OCI-LY7 (cell line): ENCODE data around the gene DCC.

Experiments
- EZH2phosphoT487 ChIP-seq: fragments of 200-600 bp; sonication (generic); IDR thresholded peaks from 2 replicates; pipeline ENCODE4 v1.6.1; 2018; ENCODE audit warnings: low read depth, borderline replicate concordance, mild to moderate bottlenecking, mixed run types, antibody characterized with exemption, low read length, moderate library complexity, mixed read lengths
- TF ChIP-seq, protein P1 (sequence below): fragments of 200-600 bp; sonication (generic); conservative IDR thresholded peaks from 2 replicates; pipeline ENCODE4 v1.5.1; 2014; ENCODE audit warnings: mild to moderate bottlenecking, antibody characterized with exemption, low read length, moderate library complexity, mixed read lengths

DNA sequence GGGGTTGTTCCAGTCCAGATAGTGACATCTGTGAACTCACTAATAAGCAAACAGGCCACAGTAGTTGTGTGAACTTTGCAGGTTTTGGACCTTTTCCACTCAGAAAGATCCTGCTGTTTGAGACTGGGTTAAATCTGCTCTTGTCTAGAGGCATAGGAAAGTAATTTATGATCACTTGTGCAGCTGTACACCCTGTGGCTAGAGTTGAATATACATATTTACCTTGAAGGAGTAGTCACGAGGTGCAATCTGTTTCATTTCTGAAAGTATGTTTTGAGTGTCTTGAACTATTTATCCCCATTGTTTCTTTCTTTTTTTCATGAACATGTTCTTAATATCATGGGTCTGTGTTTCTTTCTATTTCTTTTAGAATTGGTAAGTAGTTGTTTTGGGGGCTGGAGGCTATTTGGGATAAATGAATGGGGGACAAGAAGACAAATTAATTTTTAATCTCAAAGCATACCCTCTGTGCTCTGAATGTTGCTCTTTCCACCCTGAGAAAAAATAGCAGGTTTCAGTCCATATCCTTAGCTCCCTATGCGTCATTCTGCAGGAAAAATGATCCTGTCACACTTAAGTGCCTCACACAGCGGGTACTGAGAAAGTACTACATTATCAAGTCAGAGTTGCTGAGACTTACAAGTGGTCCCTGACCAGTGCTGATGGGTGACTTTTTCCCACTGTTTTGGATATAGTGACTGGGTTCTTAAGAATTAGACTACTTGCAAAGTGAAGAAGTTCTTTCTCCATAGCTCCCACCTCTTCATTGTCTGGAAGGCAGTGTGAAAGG is 28.2 kb downstream of the DCC start:
- TF ChIP-seq EZH2phosphoT487, result no peak
- TF ChIP-seq, protein P1, sequence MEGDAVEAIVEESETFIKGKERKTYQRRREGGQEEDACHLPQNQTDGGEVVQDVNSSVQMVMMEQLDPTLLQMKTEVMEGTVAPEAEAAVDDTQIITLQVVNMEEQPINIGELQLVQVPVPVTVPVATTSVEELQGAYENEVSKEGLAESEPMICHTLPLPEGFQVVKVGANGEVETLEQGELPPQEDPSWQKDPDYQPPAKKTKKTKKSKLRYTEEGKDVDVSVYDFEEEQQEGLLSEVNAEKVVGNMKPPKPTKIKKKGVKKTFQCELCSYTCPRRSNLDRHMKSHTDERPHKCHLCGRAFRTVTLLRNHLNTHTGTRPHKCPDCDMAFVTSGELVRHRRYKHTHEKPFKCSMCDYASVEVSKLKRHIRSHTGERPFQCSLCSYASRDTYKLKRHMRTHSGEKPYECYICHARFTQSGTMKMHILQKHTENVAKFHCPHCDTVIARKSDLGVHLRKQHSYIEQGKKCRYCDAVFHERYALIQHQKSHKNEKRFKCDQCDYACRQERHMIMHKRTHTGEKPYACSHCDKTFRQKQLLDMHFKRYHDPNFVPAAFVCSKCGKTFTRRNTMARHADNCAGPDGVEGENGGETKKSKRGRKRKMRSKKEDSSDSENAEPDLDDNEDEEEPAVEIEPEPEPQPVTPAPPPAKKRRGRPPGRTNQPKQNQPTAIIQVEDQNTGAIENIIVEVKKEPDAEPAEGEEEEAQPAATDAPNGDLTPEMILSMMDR, result no peak
